ENCODE results near the gene CLDN34. TPM values are rescaled to one million over a fixed set of nuclear protein-coding genes. Genes with fewer than 3 reads are reported as not detected.

Gene CLDN34
- total RNA-seq (2022; extraction: Qiagen RNA extraction; ENCODE audit: low read depth), result not detected in 5 replicates

GRCh38 chrX:9966775-9967408, at the start of gene CLDN34:
Gene CLDN34, plus strand, starts transcription at chrX:9967358. Its CDS starts 0 bp downstream, at chrX:9967358.

Other genes with a start within 250 kb of the CLDN34 start
- 0.20 to 0.56 TPM (median 0.46 TPM) in 3 of 5 replicates, not detected in the others for gene GPR143, start 201.5 kb upstream of the CLDN34 start, total RNA-seq (2022; extraction: Qiagen RNA extraction; ENCODE audit: low read depth)
- gene SHROOM2, start 180.9 kb upstream of the CLDN34 start, total RNA-seq (2022; extraction: Qiagen RNA extraction; ENCODE audit: low read depth), result 0.58 to 0.79 TPM (median 0.63 TPM) in 5 replicates
- 3.1 to 6.3 TPM (median 4.2 TPM) in 5 replicates for gene CLCN4, start 189.6 kb downstream of the CLDN34 start, total RNA-seq (2022; extraction: Qiagen RNA extraction; ENCODE audit: low read depth)